SK-N-MC (cell line): ENCODE data around the gene PRRX1.

Experiments
- DNase-seq: peaks from one replicate; pipeline ENCODE4 v3.0.0-alpha.2; 2011; ENCODE audit warnings: low read depth, low spot score
- H3K27ac ChIP-seq: fragments of 200-600 bp; sonication (generic); 2 replicates; pipeline ENCODE4 v1.5.1; 2016; ENCODE audit warnings: mixed run types
- H3K36me3 ChIP-seq: fragments of 200-600 bp; sonication (generic); 2 replicates; pipeline ENCODE4 v1.6.1; 2017; ENCODE audit warnings: antibody characterized with exemption, low read length, mixed read lengths; ENCODE audit not compliant: insufficient read depth
- H3K4me3 ChIP-seq: fragments of 200-600 bp; sonication (generic); 2 replicates; pipeline ENCODE4 v1.5.1; 2016
- H3K9ac ChIP-seq: fragments of 200-600 bp; sonication (generic); 2 replicates; pipeline ENCODE4 v1.8.0; 2017; ENCODE audit warnings: mixed run types, mixed read lengths; ENCODE audit not compliant: insufficient read length
- H3K9me3 ChIP-seq: fragments of 200-600 bp; sonication (generic); 2 replicates; pipeline ENCODE4 v1.6.1; 2017; ENCODE audit warnings: low read depth, mild to moderate bottlenecking, antibody characterized with exemption, low read length, moderate library complexity, mixed read lengths
- EZH2 ChIP-seq: fragments of 200-600 bp; sonication (generic); IDR thresholded peaks from one replicate; pipeline ENCODE4 v1.6.1; 2017; ENCODE audit warnings: antibody characterized with exemption
- FOXP2 ChIP-seq: optimal IDR thresholded peaks from 2 replicates; pipeline ENCODE3; 2011; ENCODE audit warnings: mild to moderate bottlenecking, moderate library complexity; ENCODE audit not compliant: insufficient read depth; ENCODE audit errors: extremely low read length, control extremely low read depth
- POLR2AphosphoS5 ChIP-seq: IDR thresholded peaks from 2 replicates; pipeline ENCODE4 v1.6.1; 2012; ENCODE audit warnings: mild to moderate bottlenecking, low read depth, low read length, borderline replicate concordance

The PRRX1 gene

DNA sequence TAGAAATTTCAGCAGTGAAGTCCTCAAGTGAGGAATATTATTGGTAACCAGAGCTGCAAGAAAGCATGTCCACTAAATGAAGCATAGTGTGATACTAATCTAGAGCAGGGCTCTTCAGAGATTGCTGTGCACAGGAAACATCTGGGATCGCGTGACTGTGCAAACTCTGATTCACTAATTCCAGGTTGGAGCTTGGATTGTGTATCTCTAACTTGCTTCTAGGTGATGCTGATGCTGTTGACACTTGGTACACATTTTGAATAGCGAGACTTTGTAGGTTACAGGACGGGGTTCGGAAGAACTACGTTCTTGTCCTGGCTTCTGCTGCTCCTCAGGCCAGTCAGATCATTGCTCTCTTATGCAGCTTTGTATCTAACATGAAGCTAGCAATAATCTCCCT, 66.5 kb downstream of the PRRX1 start:
- Histone ChIP-seq H3K4me3 (no peak overlapping the region), H3K9me3 (no peaks in the 10 kb centered on the region), H3K27ac (no peak overlapping the region), H3K9ac (no peak overlapping the region), H3K36me3 (0 out of 2 replicates have a peak, but pooled peaks cover 10% of the 10 kb centered on the region)
- TF ChIP-seq EZH2 (no peak), FOXP2 (no peak), POLR2AphosphoS5 (no peak)
- no peak for DNase-seq

DNA sequence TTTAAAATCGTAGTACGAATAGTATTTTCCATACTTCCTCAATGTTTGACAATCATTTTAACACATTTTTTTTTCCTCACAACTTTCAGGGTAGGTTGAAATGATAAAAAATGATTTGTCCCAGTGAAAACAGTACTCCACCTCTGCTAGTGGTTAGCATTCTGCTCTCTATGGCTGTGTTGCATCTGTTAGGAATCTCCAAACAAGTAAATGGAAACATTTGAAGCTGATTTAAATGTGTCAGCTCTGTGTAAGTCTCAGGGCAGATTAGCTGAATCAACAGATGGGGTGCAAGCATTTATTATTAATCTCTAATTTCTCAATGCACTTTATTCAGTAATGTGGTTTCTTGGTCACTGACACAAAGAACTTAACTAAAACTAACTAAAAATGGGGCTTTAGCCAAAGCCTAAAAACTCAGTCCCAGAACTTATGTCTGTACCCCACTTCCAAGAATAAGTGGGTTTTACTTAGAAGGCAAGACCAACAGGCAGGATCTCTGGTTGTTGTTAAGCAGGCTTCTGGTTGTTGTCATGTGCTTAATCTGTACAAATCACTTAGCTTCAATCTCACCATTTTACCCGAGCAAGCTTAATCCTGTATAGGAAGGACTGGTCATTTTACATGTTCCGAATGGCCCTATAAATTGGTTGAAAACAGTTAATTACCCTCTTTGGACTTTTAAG, 67.8 kb downstream of the PRRX1 start:
- no peaks in the 10 kb centered on the region for H3K9me3 ChIP-seq
- DNase-seq: no peak
- TF ChIP-seq EZH2 (no peak), FOXP2 (no peak), POLR2AphosphoS5 (no peak)
- no peak overlapping the region for H3K4me3 ChIP-seq
- 0 out of 2 replicates have a peak, but pooled peaks cover 10% of the 10 kb centered on the region for H3K36me3 ChIP-seq
- H3K9ac ChIP-seq: no peak overlapping the region
- H3K27ac ChIP-seq: no peak overlapping the region

DNA sequence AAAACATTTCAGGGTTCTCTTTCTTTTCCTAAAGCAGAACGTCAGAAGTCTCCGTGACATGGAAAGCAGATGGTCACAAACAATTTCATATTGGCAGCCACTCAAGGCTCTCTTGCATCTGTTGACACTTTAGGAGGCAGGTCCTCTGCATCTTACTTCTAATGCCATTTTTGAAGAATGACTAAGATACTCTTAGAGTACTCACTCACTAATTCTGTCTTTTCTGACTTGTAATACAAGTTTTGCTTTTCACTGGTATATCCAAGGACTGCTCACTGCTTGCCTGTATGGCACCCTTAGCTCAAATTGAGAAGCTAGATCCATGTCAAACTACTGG, 68.3 kb downstream of the PRRX1 start:
- Histone ChIP-seq H3K4me3 (no peak overlapping the region), H3K9me3 (no peaks in the 10 kb centered on the region), H3K27ac (no peak overlapping the region), H3K36me3 (0 out of 2 replicates have a peak, but pooled peaks cover 8% of the 10 kb centered on the region), H3K9ac (no peak overlapping the region)
- no peak for DNase-seq
- no peak for TF ChIP-seq POLR2AphosphoS5
- TF ChIP-seq FOXP2: no peak
- TF ChIP-seq EZH2: no peak

DNA sequence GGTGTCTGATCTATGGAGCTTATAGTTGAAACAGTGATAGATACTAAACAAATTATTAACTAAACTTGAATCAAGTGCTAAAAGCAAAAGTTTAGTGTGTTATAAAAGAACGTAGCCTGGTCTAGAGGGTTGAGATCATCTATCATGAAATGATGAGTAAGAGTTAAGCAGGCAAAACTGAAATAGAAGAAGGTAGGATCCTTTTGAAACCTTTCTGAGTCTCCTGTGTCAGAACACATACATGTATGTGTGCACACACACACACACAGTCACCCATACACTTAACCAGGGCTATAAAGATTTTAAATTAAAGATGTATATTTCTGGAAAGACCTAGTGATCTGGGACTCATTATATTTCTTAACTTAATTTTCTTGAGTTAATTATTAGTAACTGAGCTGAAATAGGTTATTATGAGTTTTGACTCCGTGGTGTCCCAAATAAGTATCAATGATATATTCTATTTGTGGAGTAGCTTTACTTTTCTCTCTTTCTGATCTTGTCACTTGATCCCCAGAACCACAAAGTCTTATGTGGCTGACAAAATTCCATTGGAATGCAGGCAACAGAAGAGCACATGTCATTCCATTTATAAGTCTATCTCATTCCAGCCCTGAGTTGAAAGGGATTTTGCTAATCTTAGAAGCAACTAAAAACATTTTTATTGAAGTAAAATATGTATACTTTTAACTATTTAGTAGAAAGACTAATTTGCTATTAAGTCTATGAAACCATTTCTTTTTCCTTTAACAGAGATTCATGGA, 70.7 kb downstream of the PRRX1 start:
- no peak overlapping the region for H3K27ac ChIP-seq
- TF ChIP-seq POLR2AphosphoS5: no peak
- no peak for TF ChIP-seq EZH2
- no peak for TF ChIP-seq FOXP2
- no peak overlapping the region for H3K4me3 ChIP-seq
- DNase-seq: no peak
- H3K9ac ChIP-seq: no peak overlapping the region
- no peaks in the 10 kb centered on the region for H3K36me3 ChIP-seq
- H3K9me3 ChIP-seq: no peaks in the 10 kb centered on the region

DNA sequence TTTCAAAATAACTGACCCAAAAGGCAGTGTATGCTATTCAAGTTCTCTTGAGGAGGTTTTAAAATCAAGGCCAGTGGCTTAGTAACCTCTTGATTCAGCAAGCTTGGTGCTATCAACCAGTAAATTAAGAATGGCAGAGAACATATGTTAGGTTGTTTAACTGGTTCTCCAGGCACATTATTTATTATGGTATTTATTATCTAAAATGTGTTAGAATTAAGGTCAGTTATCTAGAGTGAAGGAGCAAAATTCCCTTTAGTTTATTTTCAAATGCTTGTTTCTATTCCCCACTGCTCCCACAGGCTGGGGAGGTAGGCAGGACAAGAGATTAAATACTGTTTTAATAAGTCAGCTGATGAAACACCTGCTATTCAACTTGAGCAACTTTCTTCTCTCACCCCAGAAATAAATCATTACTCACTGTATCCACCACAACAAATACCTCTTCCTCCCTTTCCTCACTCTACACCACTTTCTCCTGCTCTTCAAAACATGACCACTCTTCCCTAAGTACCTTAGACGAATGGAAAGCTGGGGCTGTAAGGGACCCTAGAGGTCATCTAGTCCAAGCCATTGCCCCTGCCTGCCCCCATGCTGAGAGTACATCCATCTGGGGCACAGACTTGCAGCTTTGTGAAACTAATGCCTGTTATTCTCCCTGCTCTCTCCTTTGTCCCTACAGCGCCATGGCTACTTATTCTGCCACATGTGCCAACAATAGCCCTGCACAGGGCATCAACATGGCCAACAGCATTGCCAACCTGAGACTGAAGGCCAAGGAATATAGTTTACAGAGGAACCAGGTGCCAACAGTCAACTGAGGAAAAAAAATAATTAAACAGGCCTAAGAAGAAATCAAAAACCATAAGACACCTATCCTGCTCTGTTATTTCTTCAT, 71.7 kb downstream of the PRRX1 start:
- no peak overlapping the region for H3K4me3 ChIP-seq
- H3K9ac ChIP-seq: no peak overlapping the region
- TF ChIP-seq POLR2AphosphoS5: no peak
- TF ChIP-seq FOXP2: no peak
- no peaks in the 10 kb centered on the region for H3K36me3 ChIP-seq
- no peak overlapping the region for H3K27ac ChIP-seq
- no peaks in the 10 kb centered on the region for H3K9me3 ChIP-seq
- no peak for DNase-seq

DNA sequence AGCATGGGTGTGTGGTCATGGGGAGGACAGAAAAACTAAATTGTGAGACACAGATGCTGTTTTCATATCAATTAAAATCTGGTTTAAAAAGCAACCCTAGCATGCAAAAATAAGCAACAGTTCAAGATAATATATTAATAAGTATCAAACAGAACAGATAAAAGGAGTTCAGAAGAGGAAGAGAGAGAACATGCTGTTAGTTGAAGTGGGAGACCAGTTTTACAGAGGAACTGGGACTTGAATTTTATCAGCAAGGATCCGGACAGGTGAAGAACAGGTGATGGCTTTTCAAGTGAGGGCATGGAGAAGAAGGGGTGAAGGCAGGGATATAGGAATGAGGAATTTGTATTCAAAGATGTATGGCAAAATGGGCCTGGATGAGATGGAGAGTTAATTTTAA, 75.9 kb downstream of the PRRX1 start:
- H3K27ac ChIP-seq: no peak overlapping the region
- no peak for TF ChIP-seq FOXP2
- TF ChIP-seq EZH2: no peak
- no peak for TF ChIP-seq POLR2AphosphoS5
- no peaks in the 10 kb centered on the region for H3K36me3 ChIP-seq
- H3K4me3 ChIP-seq: no peak overlapping the region
- DNase-seq: no peak
- H3K9me3 ChIP-seq: no peaks in the 10 kb centered on the region
- no peak overlapping the region for H3K9ac ChIP-seq

DNA sequence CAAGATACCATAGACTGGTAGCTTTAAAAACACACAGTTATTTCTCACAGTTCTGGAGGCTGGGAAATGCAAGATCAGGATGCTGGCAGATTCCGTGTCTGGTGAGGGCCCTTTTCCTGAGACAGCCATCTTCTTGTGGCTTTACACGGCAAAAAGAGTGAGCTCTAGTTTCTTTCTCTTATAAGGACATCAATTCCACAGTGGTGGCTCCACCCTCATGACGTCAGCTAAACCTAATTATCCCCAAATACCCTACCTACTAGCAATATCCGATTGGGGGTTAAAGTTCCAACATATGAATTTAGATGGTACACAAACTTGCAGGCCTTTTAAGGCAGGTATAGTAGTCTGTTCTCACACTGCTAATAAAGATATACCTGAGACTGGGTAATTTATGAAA, 77.7 kb downstream of the PRRX1 start:
- TF ChIP-seq FOXP2 (no peak), EZH2 (no peak), POLR2AphosphoS5 (no peak)
- Histone ChIP-seq H3K9ac (no peak overlapping the region), H3K4me3 (no peak overlapping the region), H3K36me3 (no peaks in the 10 kb centered on the region), H3K27ac (no peak overlapping the region), H3K9me3 (no peaks in the 10 kb centered on the region)
- no peak for DNase-seq

DNA sequence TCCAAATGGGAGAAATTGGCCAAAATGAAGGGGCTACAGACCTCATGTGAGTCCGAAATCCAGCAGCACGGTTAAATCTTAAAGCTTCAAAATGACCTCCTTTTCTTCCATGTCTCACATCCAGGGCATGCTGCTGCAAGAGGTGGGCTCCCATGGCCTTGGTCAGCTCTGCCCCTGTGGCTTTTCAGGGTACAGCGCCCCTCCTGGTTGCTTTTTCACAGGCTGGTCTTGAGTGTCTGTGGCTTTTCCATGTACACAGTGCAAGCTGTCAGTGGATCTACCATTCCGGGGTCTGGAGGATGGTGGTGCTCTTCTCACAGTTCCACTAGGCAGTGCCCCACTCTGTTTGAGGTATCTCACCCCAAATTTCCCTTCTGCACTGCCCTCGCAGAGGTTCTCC, 78.7 kb downstream of the PRRX1 start:
- TF ChIP-seq EZH2 (no peak), POLR2AphosphoS5 (no peak), FOXP2 (no peak)
- DNase-seq: no peak
- H3K36me3 ChIP-seq: no peaks in the 10 kb centered on the region
- no peaks in the 10 kb centered on the region for H3K9me3 ChIP-seq
- no peak overlapping the region for H3K27ac ChIP-seq
- H3K4me3 ChIP-seq: no peak overlapping the region
- H3K9ac ChIP-seq: no peak overlapping the region
